Measurements from ENCODE around the gene HSF4. TPM values are rescaled to one million over a fixed set of nuclear protein-coding genes. Genes with fewer than 3 reads are reported as not detected.
A peak's percentile ranks its signal among the peaks of the same experiment; 100 is the strongest.

Gene HSF4, protein sequence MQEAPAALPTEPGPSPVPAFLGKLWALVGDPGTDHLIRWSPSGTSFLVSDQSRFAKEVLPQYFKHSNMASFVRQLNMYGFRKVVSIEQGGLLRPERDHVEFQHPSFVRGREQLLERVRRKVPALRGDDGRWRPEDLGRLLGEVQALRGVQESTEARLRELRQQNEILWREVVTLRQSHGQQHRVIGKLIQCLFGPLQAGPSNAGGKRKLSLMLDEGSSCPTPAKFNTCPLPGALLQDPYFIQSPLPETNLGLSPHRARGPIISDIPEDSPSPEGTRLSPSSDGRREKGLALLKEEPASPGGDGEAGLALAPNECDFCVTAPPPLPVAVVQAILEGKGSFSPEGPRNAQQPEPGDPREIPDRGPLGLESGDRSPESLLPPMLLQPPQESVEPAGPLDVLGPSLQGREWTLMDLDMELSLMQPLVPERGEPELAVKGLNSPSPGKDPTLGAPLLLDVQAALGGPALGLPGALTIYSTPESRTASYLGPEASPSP
- total RNA-seq (2022) (57.1 and 60.7 TPM in 2 replicates), Bru-seq, nascent RNA (percentile 44 among the genes with signal in this experiment), BruChase-seq, experiment 1, labeled RNA remaining after a 6-hour chase (percentile 75 among the genes with signal in this experiment), BruChase-seq, experiment 2, labeled RNA remaining after a 2-hour chase (percentile 68 among the genes with signal in this experiment)
- long read RNA-seq, partial matches to known transcripts = 5 of 12 reads
- long read RNA-seq, other reads (novel, unspliced or antisense) = 7 of 12 reads

DNA sequence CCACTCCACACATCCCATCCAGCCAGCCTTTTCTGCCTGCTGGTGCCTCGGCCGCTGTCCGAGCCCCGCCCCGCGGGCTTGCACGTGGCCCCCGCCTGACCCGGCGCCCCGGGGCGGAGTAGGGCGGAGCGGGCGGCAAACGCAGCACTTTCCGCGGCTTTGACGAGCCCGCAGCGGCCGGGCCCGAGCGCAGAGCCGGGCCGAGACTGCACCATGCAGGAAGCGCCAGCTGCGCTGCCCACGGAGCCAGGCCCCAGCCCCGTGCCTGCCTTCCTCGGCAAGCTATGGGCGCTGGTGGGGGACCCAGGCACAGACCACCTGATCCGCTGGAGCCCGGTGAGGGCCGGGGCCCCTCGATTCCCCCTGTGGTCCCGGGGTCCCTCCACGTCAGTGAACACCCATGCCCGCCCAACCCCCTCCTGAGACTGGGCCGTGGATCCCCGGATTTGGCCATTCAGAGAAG is at the start of gene HSF4:
TSS of gene HSF4 (plus strand) at position 147 of the 463 bp plus-strand sequence. CDS start at position 214, 67 bp downstream.
- peaks cover under 1% of the 10 kb centered on the region for H3K4me1 Mint-ChIP-seq (ENCODE audit: low read depth, unreplicated experiment)
- TF ChIP-seq, protein P1, sequence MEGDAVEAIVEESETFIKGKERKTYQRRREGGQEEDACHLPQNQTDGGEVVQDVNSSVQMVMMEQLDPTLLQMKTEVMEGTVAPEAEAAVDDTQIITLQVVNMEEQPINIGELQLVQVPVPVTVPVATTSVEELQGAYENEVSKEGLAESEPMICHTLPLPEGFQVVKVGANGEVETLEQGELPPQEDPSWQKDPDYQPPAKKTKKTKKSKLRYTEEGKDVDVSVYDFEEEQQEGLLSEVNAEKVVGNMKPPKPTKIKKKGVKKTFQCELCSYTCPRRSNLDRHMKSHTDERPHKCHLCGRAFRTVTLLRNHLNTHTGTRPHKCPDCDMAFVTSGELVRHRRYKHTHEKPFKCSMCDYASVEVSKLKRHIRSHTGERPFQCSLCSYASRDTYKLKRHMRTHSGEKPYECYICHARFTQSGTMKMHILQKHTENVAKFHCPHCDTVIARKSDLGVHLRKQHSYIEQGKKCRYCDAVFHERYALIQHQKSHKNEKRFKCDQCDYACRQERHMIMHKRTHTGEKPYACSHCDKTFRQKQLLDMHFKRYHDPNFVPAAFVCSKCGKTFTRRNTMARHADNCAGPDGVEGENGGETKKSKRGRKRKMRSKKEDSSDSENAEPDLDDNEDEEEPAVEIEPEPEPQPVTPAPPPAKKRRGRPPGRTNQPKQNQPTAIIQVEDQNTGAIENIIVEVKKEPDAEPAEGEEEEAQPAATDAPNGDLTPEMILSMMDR (IDR thresholded peaks at IDR 0.05; ENCODE audit: unreplicated experiment) = no peak
- DNase-seq = no peak
- BruUV-seq (replicated peaks) = no TSS peak
- CTCF ChIA-PET = no interaction called here
- no peaks in the 10 kb centered on the region for H3K27me3 Mint-ChIP-seq (ENCODE audit: unreplicated experiment)
- H3K36me3 Mint-ChIP-seq (ENCODE audit: insufficient read depth, unreplicated experiment) = peaks cover 43% of the 10 kb centered on the region
- no peaks in the 10 kb centered on the region for H3K9me3 Mint-ChIP-seq (ENCODE audit: low read depth, unreplicated experiment)
- no peak within 1 kb of the TSS for H3K27ac Mint-ChIP-seq (ENCODE audit: unreplicated experiment)
- peak within 1 kb of the TSS; percentile 28 for H3K4me3 Mint-ChIP-seq (ENCODE audit: low read depth, unreplicated experiment)
- intact Hi-C loops (cut with micrococcal nuclease; ENCODE audit: unreplicated experiment) = loop anchor here (5.0 kb wide), 1 partner anchor 57 kb away; the partner anchor contains the start of gene PHAF1

DNA sequence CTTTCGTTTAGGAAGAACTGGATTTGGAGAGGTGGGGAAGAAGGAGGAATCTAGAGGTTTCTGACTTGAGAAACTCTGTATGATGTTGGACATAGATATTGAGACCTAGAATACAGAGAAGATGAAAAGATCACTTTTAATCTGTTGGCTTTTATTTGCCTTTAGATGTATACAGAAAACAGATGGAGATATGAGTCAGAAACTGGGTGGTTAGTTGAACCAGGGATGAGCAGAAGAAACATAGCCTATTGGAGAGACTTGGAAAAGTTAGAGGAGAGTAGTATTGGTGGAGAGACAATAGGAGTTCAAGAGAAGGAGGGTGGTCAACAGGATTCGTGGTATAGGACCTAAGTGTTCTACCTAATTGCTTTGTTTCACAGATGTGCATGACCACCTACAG is 49.8 kb upstream of the HSF4 start:
- Mint-ChIP-seq H3K27me3 (ENCODE audit: unreplicated experiment) (no peaks in the 10 kb centered on the region), H3K36me3 (ENCODE audit: insufficient read depth, unreplicated experiment) (peaks cover 16% of the 10 kb centered on the region), H3K4me1 (ENCODE audit: low read depth, unreplicated experiment) (peaks cover 30% of the 10 kb centered on the region), H3K27ac (ENCODE audit: unreplicated experiment) (no peak overlapping the region), H3K4me3 (ENCODE audit: low read depth, unreplicated experiment) (no peak overlapping the region), H3K9me3 (ENCODE audit: low read depth, unreplicated experiment) (no peaks in the 10 kb centered on the region)
- no TSS peak for BruUV-seq (replicated peaks)
- DNase-seq = no peak
- CTCF ChIA-PET = interaction anchor here (0.6 kb wide), 1 partner anchor 21 kb away, joined by 4 read pairs; no protein-coding TSS in a partner anchor
- intact Hi-C loops (cut with micrococcal nuclease; ENCODE audit: unreplicated experiment) = no loop called here
- TF ChIP-seq, protein P1 (IDR thresholded peaks at IDR 0.05; ENCODE audit: unreplicated experiment) = no peak

DNA sequence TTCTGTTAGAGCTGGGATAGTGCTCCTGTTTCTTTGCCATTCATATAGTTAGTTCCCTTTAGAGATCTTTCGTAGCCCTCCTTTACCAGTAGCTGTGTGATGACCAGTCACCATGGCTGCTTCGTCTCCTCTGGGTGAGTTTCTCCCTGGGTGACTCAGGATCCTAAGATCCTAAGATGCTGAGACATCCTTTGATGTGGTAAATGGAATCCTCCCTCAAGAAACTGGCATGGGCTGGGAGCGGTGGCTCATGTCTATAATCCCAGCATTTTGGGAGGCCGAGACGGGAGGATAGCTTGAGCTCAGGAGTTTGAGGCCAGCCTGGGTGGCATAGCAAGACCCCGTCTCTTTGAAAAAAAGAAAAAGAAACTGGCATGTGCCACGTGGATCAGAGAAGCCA is 48.9 kb upstream of the HSF4 start:
- Mint-ChIP-seq H3K27ac (ENCODE audit: unreplicated experiment) (no peak overlapping the region), H3K36me3 (ENCODE audit: insufficient read depth, unreplicated experiment) (peaks cover 7% of the 10 kb centered on the region), H3K4me3 (ENCODE audit: low read depth, unreplicated experiment) (no peak overlapping the region), H3K9me3 (ENCODE audit: low read depth, unreplicated experiment) (no peaks in the 10 kb centered on the region), H3K27me3 (ENCODE audit: unreplicated experiment) (no peaks in the 10 kb centered on the region), H3K4me1 (ENCODE audit: low read depth, unreplicated experiment) (peaks cover 30% of the 10 kb centered on the region)
- CTCF ChIA-PET = interaction anchor here (0.6 kb wide), 2 partner anchors 17 to 20 kb away, joined by 3 to 4 read pairs; no protein-coding TSS in a partner anchor
- TF ChIP-seq, protein P1 (IDR thresholded peaks at IDR 0.05; ENCODE audit: unreplicated experiment) = no peak
- BruUV-seq (replicated peaks) = no TSS peak
- no peak for DNase-seq
- intact Hi-C loops (cut with micrococcal nuclease; ENCODE audit: unreplicated experiment) = no loop called here

DNA sequence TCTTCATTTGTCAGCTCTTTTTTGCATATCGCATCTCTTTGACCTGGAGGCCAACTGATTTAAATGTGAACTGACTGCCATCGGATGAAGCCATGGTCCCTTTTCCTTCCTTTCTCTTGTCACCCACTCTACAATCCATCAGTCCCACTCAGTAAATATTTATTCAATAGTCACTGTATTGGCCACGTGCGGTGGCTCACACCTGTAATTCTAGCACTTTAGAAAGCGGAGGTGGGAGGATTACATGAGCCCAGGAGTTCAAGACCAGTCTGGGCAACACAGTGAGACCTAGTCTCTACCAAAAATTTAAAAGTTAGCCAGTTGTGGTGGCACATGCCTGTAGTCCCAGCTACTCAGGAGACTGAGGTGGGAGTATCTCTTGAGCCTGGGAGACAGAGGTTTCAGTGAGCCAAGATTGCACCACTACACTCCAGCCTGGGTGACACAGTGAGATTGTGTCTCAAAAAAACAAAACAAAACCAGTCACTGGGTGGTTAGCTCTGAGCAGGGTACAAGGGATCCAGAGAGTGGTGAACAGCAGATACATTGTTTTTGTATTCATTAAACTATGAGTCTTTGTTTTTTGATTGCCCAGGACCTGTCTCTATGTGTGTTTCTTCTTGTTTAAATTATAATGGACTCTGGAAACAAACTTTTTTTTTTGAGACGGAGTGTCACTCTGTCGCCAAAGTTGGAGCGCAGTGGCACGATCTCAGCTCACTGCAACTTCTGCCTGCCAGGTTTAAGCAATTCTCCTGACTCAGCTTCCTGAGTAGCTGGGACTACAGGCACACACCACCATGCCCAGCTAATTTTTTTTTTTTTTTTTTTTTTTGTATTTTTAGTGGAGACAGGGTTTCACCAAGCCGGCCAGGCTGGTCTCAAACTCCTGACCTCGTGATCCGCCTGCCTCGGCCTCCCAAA is 47.9 kb upstream of the HSF4 start:
- BruUV-seq (replicated peaks) = no TSS peak
- TF ChIP-seq, protein P1 (IDR thresholded peaks at IDR 0.05; ENCODE audit: unreplicated experiment) = no peak
- CTCF ChIA-PET = interaction anchor here (0.6 kb wide), 2 partner anchors 16 to 19 kb away, joined by 3 to 4 read pairs; no protein-coding TSS in a partner anchor
- no peaks in the 10 kb centered on the region for H3K9me3 Mint-ChIP-seq (ENCODE audit: low read depth, unreplicated experiment)
- H3K27me3 Mint-ChIP-seq (ENCODE audit: unreplicated experiment) = no peaks in the 10 kb centered on the region
- H3K36me3 Mint-ChIP-seq (ENCODE audit: insufficient read depth, unreplicated experiment) = peaks cover 8% of the 10 kb centered on the region
- H3K4me1 Mint-ChIP-seq (ENCODE audit: low read depth, unreplicated experiment) = peaks cover 30% of the 10 kb centered on the region
- H3K4me3 Mint-ChIP-seq (ENCODE audit: low read depth, unreplicated experiment) = no peak overlapping the region
- no peak overlapping the region for H3K27ac Mint-ChIP-seq (ENCODE audit: unreplicated experiment)
- DNase-seq = no peak
- intact Hi-C loops (cut with micrococcal nuclease; ENCODE audit: unreplicated experiment) = no loop called here

Data from Calu3 (cell line).